HG03520 (cell line): ENCODE data around the gene SLC24A3.

ENCODE experiments used
- ATAC-seq: cut with Tn5 transposase; IDR thresholded peaks from one replicate; pipeline ENCODE4 v1.9.1; 2021; ENCODE audit warnings: mild to moderate bottlenecking, moderate library complexity; ENCODE audit not compliant: unreplicated experiment

The SLC24A3 gene

GRCh38 chr20:19492687-19493336 is 280.4 kb downstream of the SLC24A3 start:
- ATAC-seq: no peak

GRCh38 chr20:19493794-19494495 is 281.5 kb downstream of the SLC24A3 start:
- ATAC-seq: no peak

DNA sequence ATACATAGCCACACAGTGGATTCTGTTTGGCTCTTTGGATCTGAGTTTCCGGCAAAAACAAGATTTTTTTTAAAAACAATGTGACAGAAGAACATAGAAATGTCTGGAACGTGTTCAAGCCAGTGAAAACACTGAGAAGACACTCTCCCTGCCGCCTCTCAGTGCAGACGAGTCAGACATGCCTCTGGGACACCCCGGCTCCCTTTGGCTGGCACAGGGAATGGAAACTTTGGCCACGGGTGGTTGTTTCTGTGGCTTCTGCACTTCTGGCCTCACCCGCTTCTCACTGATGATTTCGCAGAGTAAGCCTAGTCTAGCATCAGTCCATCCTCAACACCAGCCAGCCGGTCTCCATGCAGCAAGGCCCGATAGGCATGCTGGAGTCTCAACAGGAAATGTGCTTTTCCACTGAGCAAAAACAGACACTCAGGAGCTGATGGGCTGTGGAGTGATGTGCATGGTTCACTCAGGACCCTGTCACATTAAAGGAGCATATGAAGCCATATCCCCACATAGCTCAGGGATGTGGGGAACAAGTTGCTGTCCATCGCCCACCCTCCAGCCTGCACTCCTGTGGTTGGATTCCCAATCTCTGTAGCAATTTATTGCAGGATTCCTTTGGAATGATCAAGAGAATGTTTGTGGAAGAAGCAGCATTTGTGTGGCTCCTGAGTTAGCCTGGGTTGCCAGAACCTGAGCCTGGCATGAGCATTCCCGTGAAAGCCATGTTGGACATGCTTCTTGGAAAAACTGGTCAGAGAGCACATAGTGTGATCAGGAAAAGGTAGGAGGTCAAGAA is 283.7 kb downstream of the SLC24A3 start:
- no peak for ATAC-seq

DNA sequence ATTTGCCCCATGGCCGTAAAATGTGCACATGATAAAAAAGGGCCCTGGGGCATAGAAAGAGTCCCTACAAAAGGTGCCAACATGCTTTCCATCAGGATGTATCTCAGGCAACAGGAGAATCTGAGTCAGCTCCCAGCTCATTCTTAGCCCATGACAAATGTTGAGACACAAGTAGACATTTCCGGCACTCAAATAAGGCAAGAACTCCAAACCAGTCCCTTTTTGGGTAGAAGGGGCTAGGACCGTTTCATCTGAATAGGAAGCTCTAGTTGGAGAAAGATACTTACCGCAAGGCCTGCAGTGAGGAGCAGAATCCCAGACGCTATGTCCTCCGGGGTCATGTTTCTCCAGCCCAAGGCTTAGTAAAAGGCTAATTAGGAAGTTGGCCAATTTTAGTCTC is 284.6 kb downstream of the SLC24A3 start:
- ATAC-seq: no peak

- ATAC-seq: no peak
Observed at GRCh38 chr20:19498756-19499155, 286.3 kb downstream of the SLC24A3 start.

DNA sequence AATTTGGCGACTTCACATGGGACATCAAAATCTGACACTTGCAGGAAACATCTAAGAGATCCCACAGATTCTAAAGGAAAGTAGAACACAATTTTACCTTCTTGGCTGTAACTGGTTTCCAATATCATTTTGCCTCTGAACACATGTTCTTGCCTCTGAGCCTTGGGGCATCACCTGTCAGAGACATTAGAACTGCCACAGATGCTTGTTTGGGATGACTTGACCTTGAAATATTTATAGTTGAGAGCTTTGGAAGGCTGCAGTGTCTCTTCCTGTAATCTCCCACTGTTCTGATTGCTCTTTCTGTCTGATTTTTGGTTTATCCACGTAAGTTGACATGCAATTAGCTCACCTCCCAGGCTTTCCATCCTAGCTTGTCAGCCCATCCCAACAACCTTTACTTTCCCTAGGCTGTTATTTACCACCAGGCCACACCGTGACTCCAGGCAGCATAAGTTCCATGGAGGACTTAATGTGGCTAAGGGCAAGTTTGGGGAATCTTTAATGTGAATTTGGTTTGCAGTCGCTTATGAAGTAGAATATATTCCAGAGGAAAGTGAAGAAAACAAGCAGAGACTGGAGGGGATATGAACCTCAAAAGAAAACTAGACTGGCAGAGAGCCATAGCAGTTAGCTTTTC is 289.2 kb downstream of the SLC24A3 start:
- no peak for ATAC-seq

- no peak for ATAC-seq
Observed at GRCh38 chr20:19502169-19502568, 289.7 kb downstream of the SLC24A3 start.

GRCh38 chr20:19504251-19504650 is 291.8 kb downstream of the SLC24A3 start:
- ATAC-seq: no peak

- no peak for ATAC-seq
Observed at GRCh38 chr20:19506021-19506420, 293.6 kb downstream of the SLC24A3 start.

- ATAC-seq: no peak
Observed at GRCh38 chr20:19508449-19508848, 296.0 kb downstream of the SLC24A3 start.

- ATAC-seq: no peak
Observed at GRCh38 chr20:19510611-19511010, 298.2 kb downstream of the SLC24A3 start.

DNA sequence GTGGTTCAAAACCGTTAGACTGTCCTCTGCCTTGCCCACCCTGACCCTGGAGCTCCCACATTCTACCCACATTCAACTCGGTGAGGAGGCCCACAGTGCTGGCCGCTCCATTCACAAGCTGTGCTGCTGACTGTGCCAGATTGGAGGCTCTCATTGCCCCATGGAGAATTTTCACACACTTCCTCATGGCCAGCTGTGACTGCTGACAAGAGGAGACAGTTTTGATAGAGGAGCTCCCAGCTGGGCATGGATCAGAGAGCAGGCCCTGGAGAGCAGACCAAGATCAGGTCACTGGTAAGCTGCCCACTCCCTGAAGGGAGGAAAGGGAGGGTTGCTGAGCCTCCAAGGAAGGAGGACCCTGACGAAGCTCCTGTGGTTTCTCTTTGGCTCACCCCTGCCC is 299.5 kb downstream of the SLC24A3 start:
- no peak for ATAC-seq

DNA sequence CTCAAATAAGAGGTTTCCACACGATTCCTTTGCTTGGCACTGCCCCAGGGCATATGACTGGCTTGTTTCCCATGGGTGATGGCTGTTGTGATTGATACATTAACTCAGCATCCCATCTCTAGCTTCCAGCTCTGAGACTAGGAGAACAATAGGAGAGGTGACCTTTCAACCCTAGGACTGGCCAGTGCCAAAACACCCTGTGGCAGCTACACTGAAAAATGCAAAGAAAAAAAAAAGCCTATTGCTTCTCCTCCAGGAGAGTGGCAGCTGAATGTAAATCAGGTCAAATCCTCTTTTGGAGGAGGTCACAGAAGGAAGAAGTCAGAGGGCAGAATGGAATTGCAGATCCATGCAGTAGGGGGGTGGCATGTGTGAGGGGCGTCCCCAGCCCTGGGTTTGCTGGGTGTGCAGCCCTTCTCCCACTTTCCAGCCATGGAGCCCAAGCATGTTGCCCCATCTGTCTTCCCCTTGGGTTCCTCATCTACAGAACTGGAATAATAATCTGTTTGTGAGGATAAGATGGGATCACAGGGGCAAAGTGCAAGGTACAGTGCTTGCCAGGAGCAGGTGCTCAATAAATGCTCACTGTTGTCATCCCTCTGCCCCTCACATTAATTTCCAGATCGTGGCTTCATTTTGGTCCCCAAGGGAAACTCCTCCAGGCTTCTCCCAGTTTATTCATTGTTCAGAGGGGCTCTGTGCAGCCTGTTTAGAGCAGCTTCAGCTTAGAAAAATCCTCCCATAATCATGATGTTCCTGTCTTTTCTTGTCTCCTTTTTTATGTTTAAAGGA is 300.6 kb downstream of the SLC24A3 start:
- no peak for ATAC-seq

DNA sequence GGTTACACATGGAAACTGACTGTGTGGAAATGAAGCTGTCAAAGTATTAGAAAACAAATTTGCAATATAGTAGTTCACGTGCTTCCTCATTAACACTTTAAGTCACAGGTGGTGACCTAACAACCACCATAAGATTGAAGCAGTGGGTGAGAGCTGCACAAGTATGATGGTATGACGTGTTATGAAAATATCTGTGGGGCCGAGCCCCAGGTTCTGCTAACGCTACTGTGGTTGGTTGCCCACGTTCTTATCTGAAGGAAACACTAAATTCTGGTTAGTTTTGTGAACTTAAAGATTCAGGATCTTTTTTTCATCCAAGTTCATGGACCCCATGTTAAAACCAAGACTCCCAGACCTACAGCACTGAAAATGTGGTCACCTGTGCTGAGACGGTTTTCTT is 302.6 kb downstream of the SLC24A3 start:
- ATAC-seq: no peak

- ATAC-seq: no peak
Observed at GRCh38 chr20:19519466-19519865, 307.0 kb downstream of the SLC24A3 start.

GRCh38 chr20:19520261-19520660 is 307.8 kb downstream of the SLC24A3 start:
- ATAC-seq: no peak

- no peak for ATAC-seq
Observed at GRCh38 chr20:19522071-19522801, 309.8 kb downstream of the SLC24A3 start.

GRCh38 chr20:19522836-19523590 is 310.6 kb downstream of the SLC24A3 start:
- no peak for ATAC-seq

- ATAC-seq: no peak
Observed at GRCh38 chr20:19524691-19525090, 312.2 kb downstream of the SLC24A3 start.
